CD4-positive, alpha-beta T cell treated with Interleukin-2 at 100 ng/mL for 4 hours (primary cell): Measurements from ENCODE around the gene IL36G.
"Not testable (repeated sequence)": the region's sequence is repeated elsewhere in the genome, so short reads cannot be mapped to it uniquely, and the experiment has no call there.

ENCODE experiments used
- DNase-seq: peaks from one replicate; pipeline ENCODE4 v3.0.0-alpha.2; 2020; ENCODE audit warnings: low spot score

The IL36G gene

DNA sequence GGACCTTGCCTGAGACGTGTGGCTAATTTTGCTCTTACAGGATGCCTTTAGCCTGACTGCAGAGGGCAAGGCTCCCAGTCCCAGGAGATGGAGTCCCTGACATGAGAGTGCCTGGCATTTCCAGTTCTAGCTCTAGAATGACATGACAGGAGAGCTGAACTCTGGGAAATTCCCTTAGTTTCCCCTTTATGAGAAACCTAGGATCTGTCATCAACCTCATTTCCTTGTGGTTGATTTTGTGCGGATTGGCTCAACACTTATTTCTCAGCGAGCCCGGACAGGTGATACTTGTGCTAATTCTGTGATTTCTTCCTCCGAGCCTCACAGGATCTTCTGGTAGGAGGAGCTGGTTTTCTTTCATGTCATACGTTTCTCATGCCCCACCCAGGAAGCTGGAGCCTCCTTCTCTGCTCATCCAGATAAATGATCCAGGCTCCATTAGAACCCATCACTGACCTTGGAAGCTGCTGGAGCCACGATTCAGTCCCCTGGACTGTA is at the start of gene IL36G:
IL36G (plus strand) TSS at position 448 of the 498 bp plus-strand sequence. CDS start 633 bp downstream, outside the sequence.
- no peak for DNase-seq

DNA sequence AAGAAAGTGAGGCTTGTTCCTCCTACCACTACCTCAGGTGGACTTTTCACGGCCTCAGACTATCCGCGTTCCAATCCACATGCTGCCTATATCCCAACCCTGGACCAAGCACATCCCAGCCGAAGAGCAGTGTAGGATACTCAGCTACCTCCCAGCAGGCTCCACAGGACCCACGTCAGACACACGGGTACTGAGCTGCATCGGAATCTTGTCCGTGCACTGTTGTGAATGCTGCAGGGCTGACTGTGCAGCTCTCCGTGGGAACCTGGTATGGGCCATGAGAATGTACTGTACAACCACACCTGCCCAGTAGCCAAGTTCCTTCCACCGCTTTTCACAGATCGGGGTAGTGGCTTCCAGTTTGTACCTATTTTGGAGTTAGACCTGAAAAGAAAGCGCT is 44.5 kb upstream of the IL36G start:
- no peak for DNase-seq

DNA sequence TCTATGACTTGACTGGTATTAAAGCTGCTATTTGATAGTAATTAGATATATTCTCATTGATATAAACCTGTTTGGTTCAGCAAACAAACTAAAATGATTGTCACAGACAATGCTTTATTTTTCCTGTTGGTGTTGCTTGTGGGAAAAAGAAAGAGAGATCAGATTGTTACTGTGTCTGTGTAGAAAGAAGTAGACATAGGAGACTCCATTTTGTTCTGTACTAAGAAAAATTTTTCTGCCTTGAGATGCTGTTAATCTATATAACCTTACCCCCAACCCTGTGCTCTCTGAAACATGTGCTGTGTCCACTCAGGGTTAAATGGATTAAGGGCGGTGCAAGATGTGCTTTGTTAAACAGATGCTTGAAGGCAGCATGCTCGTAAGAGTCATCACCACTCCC is 43.7 kb upstream of the IL36G start:
- DNase-seq: not testable (repeated sequence)

DNA sequence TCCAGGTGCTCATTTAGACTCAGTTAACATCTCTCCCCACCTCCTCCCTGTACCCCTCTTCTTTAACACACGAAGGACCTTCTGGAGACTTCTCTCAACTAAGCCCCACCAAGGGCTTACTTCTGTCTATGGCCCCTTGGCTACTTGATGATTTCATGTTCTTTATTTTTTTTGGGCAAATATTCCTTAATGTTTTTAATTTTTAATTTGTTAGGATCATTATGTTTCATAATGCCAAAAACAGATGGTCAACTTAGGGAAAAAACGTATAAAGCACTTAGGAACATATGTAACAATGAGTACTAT is 40.9 kb upstream of the IL36G start:
- DNase-seq: no peak

DNA sequence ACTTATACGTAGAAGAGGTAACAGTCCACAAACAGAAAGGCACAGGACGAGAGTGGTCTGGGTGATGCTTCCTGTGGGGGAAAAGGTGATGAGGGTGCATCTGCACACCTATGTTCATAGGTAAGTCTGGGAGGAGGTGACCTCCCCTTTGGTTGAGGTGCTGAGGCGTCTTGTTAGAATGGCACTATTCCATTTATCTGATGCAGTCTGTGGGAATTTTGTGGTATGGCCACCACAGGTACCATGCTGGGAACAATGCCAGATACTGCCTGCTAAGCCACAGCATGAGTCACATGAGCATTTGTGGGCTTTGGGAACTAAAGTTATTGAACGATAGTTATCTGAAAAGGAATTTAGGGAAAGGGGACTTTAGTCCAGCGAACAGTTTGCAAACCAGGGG is 38.9 kb upstream of the IL36G start:
- DNase-seq: peak; percentile 30

DNA sequence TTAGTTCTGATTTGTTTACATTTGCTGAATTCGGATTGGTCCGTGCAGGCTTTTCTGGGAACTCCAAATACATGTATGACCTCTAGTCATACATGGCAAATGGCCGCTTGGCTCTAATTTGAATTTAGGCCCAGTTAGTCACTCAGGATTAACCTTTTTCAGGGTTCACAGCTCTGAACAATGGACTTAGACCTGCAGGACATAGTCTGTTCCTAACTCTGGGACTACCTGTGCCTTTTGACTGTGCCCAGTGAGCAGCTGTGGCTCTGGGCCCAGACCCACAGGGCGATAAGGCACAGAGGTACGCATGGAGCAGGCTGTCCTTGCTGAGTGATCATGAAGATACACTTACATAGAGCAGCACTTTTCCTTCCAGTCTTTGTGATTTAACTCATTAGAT is 38.4 kb upstream of the IL36G start:
- DNase-seq: no peak

GRCh38 chr2:112940859-112941625 is 36.8 kb upstream of the IL36G start:
- DNase-seq: no peak

DNA sequence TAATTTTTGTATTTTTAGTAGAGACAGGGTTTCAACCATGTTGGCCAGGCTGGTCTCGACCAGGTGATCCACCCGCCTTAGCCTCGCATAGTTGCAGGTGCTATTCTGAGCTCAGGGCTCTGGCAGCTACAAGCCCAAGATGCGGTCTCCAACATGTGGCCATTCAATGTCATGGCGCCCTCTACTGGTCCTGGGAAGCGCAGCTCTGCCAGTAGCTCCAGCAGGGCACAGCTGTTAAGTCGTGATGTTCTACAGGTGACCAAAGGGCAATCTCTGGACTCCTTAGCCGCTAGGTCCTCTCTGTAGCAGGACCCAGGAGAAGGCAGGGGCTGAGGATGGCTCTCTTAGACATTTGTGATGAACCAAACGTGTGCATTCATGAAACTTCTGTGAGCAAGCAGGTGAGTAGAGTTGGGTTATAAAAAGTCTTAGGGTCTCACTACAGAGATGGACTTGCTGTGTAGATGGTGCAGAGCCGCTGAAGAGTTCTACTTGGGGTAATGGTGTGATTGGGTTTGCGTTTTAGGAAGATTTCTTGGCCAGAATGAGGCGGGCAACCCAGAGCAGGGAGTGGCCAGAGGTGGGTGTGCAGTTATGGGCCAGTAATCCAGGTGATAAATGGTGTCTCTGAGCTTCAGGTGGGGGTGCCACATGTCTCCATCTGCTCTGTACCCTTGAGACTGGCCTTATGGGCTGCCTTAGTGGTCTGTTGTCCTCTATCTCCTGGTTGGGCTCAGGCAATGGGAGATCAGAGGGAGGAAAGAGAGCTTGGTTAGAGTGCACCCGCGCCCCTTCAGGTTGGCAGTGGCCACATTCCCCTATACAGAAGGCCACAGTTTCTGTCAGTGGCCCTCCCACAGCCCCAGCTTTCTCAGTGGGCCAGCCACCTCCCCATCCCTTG is 35.8 kb upstream of the IL36G start:
- peak; percentile 71 for DNase-seq

DNA sequence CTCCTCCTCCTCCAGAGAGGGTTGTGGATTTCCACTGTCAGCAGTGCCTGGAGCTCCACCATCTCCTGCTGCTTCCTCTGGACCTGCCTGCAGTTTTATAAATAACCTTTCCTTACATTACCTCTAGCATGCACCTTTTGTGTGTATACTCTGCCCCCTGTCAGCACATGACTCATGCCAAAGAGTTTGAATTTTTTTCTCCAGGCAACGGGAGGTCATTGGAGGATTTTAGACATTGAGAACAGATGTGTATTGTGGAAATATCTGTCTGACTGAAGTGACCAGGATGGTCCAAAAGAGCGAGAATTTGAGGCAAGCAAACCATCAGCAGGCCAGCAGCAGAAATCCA is 35.2 kb upstream of the IL36G start:
- no peak for DNase-seq

DNA sequence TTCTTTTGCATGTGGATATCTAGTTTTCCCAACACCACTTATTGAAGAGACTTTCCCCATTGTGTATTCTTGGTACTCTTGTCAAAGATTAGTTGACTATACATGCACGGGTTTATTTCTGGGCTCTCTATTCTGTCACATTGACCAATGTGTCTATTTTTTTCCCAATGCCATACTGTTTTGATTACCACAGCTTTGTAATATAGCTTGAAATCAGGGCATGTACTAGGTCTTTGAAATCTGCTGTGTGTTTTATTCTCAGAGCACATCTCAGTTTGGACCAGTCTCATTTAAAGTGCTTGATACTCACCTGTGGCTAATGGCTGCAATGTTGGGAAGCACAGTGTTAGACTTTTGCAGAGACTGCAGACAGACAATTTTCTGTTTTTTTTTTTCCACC is 32.8 kb upstream of the IL36G start:
- DNase-seq: no peak

GRCh38 chr2:112946086-112946485 is 31.7 kb upstream of the IL36G start:
- no peak for DNase-seq

DNA sequence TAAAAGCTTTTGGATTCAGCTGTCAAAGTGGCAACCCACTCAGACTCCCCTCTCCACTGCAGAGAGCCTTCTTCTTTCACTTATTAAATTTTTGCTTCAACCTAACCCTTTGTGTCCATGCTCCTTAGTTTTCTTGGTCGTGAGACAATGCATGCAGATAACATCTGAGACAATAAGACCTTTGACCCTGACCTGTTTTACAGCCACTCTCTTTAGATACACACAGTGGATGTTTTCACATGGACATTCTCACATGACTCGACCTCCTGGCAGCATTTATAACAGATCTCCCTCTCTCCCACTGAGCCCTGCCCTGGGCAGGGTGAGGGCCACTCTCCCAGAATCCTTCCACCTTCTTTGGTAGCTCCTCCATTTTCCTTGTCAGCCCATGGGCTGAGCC is 30.4 kb upstream of the IL36G start:
- DNase-seq: no peak

- DNase-seq: no peak
Measured at GRCh38 chr2:112949456-112949855, 28.4 kb upstream of the IL36G start.

DNA sequence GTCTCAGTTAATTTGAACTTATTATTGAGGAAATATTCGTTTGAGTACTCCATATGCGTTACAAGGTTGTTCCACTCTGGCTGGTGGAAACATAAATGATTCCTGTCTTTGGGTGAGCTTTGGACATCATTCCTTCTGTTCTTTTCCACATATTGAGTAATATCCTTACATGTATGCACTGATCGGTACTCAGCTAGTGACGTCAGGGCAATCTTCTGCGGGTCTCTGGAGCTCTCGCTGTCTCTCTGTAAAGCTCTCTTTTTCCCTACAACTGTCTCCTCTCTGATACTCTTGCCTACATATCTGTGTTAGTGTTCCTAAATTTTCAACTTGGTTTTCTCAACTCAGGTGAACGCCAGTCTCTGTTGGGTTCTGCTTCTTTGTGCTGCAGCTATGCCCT is 23.4 kb upstream of the IL36G start:
- DNase-seq: no peak

DNA sequence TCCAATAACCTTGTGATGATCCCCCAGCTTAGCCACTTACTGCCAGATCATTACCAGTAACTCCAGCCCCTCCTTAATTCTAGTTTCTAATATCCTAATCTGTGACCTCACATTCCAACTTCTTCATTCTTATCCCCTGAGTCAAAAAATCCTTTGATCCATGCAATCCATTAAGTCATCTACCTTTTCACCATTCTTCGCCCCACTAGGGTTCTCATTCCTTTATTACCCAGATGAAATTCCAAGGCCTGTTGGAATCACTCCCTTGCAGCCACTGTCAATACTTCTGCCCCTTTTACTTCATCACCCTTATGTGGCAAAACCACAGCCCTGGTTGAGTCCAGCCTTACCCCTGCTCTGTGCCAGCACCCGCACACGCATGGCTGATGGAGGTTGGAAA is 20.3 kb upstream of the IL36G start:
- no peak for DNase-seq

DNA sequence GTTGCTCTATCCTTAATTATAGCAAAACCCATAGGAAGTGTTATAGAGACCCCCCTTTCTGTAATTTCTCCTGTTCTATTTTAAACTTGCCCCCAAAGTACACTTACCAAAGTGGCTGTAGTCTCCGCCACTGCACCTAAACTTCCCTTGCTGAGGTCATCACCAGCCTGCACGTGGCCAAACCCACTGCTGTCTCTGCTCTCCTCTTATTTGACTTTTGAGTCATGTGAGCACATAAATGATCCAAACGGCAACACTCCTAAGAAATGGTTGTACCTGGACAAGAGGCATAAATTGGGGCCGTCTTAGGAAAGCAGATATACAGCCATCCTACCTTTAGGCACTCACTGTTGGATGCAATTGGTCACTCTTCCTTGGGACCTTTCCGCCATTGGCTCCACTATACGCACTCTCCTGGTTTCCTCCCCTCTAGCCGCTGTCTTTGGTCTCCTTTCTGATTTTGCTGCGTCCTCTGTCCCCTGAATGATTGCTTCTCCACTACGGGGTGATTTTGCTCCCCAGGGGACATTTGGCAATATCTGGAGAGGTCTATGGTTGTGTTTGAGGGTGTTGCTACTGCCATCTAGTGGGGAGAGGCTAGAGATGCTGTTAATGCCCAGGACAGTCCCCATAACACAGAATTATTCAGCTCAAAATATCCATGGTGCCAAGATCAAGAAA is 19.2 kb upstream of the IL36G start:
- peak; percentile 53 for DNase-seq

DNA sequence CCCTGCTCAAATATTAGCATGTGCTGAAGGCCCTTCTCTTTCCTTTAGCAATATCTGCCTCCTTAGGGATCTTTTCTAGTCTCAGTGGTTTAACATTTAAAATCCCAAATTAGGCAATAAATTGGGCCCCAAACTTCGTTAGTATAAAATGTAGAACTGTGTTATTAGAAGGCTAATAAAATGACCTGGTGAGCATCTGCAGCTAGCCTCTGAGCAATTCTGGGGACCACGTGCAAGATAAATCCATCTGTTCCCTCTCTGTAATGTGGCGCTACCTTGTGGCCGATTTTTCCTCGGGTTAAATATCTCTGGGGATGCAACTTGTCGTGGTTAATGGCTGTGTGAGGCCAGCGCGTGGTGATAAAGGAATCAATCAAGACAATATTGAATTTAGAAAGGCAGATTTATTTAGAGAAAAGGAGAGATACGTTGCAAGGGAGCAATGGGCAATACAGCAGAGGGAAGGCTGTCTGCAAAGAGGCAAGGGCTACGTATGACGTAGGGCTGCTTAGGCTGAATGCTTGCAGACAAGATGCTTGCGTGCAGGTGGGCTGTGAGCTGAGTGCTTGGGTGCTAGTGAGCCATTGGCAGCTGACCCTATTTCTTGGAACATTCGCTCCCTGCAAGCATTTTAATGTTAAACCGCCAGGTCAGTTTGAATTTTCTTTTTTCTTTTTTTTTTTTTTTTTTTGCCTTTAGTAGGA is 18.5 kb upstream of the IL36G start:
- DNase-seq: no peak

- no peak for DNase-seq
Measured at GRCh38 chr2:112960230-112960825, 17.5 kb upstream of the IL36G start.

GRCh38 chr2:112962308-112963175 is 15.3 kb upstream of the IL36G start:
- DNase-seq: no peak

GRCh38 chr2:112967023-112967422 is 10.8 kb upstream of the IL36G start:
- DNase-seq: no peak
